Left lung (tissue), 10 donors: Measurements from ENCODE around the gene MORC4. TPM values are rescaled to one million over a fixed set of nuclear protein-coding genes. Genes with fewer than 3 reads are reported as not detected.

Experiments
- ATAC-seq: fragments of 200-7000 bp; cut with Tn5 transposase; one replicate; pipeline ENCODE4 v1.9.1; 2020; ENCODE audit warnings: moderate library complexity
- DNase-seq, 4 donors: peaks; one replicate each; pipeline ENCODE4 v3.0.0-alpha.2; 2013 to 2020
- H3K27ac ChIP-seq, 2 donors: fragments of 200-600 bp; sonication (generic) in 1 of 2; one replicate each; pipeline versions ENCODE4 v1.5.0 to v1.8.0; 2020 to 2021
- H3K27me3 ChIP-seq, 2 donors: fragments of 200-600 bp; sonication (generic) in 1 of 2; one replicate each; pipeline versions ENCODE4 v1.5.0 to v1.8.0; 2020 to 2021
- H3K36me3 ChIP-seq, 2 donors: fragments of 200-600 bp; sonication (generic) in 1 of 2; one replicate each; pipeline versions ENCODE4 v1.5.0 to v1.8.0; 2020 to 2021
- H3K4me1 ChIP-seq, 2 donors: fragments of 200-600 bp; one replicate each; pipeline ENCODE4 v1.8.0; 2021
- H3K4me3 ChIP-seq, 2 donors: fragments of 200-600 bp; sonication (generic) in 1 of 2; one replicate each; pipeline versions ENCODE4 v1.5.0 to v1.8.0; 2020 to 2021; ENCODE audit warnings: mild to moderate bottlenecking in 1 of 2
- H3K9me3 ChIP-seq, 2 donors: fragments of 200-600 bp; sonication (generic) in 1 of 2; one replicate each; pipeline versions ENCODE4 v1.5.0 to v1.8.0; 2020 to 2021
- CTCF ChIP-seq, 2 donors: fragments of 200-600 bp; sonication (generic) in 1 of 2; IDR thresholded peaks; one replicate each; pipeline versions ENCODE4 v1.5.0 to v1.8.0; 2021; ENCODE audit warnings: antibody characterized with exemption in 2 of 2
- intact Hi-C, 2 donors: fragments of 100-400 bp; cut with DNase I; formaldehyde crosslinking; loops; one replicate each; pipeline versions ENCODE4 v1.11.2 to v1.14.2; 2022
- polyA plus RNA-seq, 6 donors: library from polyadenylated mRNA; unstranded; fragments of 120-200 nt; gene quantifications; one replicate each; pipeline ENCODE4 v1.2.1, GENCODE V29; 2013; ENCODE audit not compliant: insufficient read length in 6 of 6
- total RNA-seq, 2 donors: library from RNA; stranded (reverse); fragmentation: NEBNext Ultra II Directional; extraction: Animal tissue kit (Norgen Biotek cat#: 25700); gene quantifications; one replicate each; pipeline ENCODE4 v1.2.1, GENCODE V29; 2021
- donor health status: DM: no; HTN: yes; CAD: no.
- donor health status: DM: no; HTN: no; CAD: no.

MORC4 gene
- total and polyA plus RNA-seq, 8 donors = 12.8 to 45.5 (median 36.6) TPM

GRCh38 chrX:106955004-106955772 is 44.8 kb downstream of the MORC4 start:
- no peaks in the 10 kb centered on the region for H3K9me3 ChIP-seq
- intact Hi-C loops = loop anchor here in 1 of 2 donors (10.0 kb wide), 1 partner anchor 60 kb away; no protein-coding TSS in a partner anchor
- ATAC-seq (no peak), DNase-seq (no peak)
- H3K27me3 ChIP-seq = no peaks in the 10 kb centered on the region
- H3K27ac ChIP-seq = no peak overlapping the region
- H3K4me3 ChIP-seq = no peak overlapping the region
- no peak for TF ChIP-seq CTCF (IDR thresholded peaks at IDR 0.05)
- H3K4me1 ChIP-seq = no peaks in the 10 kb centered on the region
- no peaks in the 10 kb centered on the region for H3K36me3 ChIP-seq

- no peak for TF ChIP-seq CTCF (IDR thresholded peaks at IDR 0.05)
- Histone ChIP-seq H3K27ac (no peak overlapping the region), H3K4me1 (no peaks in the 10 kb centered on the region), H3K9me3 (no peaks in the 10 kb centered on the region), H3K27me3 (peaks cover 0 to 3% of the 10 kb centered on the region in 2 donors), H3K36me3 (no peaks in the 10 kb centered on the region), H3K4me3 (no peak overlapping the region)
- ATAC-seq (no peak), DNase-seq (no peak)
- intact Hi-C loops = loop anchor here in 1 of 2 donors (10.0 kb wide), 1 partner anchor 59 kb away; no protein-coding TSS in a partner anchor
These were observed 46.0 kb downstream of the MORC4 start for GRCh38 chrX:106954041-106954440.

- Histone ChIP-seq H3K9me3 (no peaks in the 10 kb centered on the region), H3K27ac (no peak overlapping the region), H3K36me3 (no peaks in the 10 kb centered on the region), H3K4me1 (no peaks in the 10 kb centered on the region), H3K4me3 (no peak overlapping the region), H3K27me3 (peaks cover 0 to 12% of the 10 kb centered on the region in 2 donors)
- intact Hi-C loops = loop anchor here in 1 of 2 donors (10.0 kb wide), 1 partner anchor 58 kb away; no protein-coding TSS in a partner anchor
- ATAC-seq = peak; percentile 48
- no peak for TF ChIP-seq CTCF (IDR thresholded peaks at IDR 0.05)
- DNase-seq = no peak
These were observed 47.0 kb downstream of the MORC4 start for GRCh38 chrX:106952988-106953387.

- H3K36me3 ChIP-seq = no peaks in the 10 kb centered on the region
- ATAC-seq = no peak
- H3K4me3 ChIP-seq = no peak overlapping the region
- no peaks in the 10 kb centered on the region for H3K9me3 ChIP-seq
- H3K27ac ChIP-seq = no peak overlapping the region
- H3K27me3 ChIP-seq = peaks cover 0 to 14% of the 10 kb centered on the region in 2 donors
- intact Hi-C loops = loop anchor here in 1 of 2 donors (10.0 kb wide), 1 partner anchor 58 kb away; no protein-coding TSS in a partner anchor
- no peak for DNase-seq
- H3K4me1 ChIP-seq = no peaks in the 10 kb centered on the region
- no peak for TF ChIP-seq CTCF (IDR thresholded peaks at IDR 0.05)
These were observed 47.5 kb downstream of the MORC4 start for GRCh38 chrX:106952538-106952937.

- no peak overlapping the region for H3K4me3 ChIP-seq
- no peak overlapping the region for H3K27ac ChIP-seq
- no peaks in the 10 kb centered on the region for H3K4me1 ChIP-seq
- H3K36me3 ChIP-seq = no peaks in the 10 kb centered on the region
- H3K27me3 ChIP-seq = peaks cover 0 to 14% of the 10 kb centered on the region in 2 donors
- H3K9me3 ChIP-seq = no peaks in the 10 kb centered on the region
- ATAC-seq (no peak), DNase-seq (no peak)
- intact Hi-C loops = loop anchor here in 1 of 2 donors (10.0 kb wide), 1 partner anchor 57 kb away; no protein-coding TSS in a partner anchor
- no peak for TF ChIP-seq CTCF (IDR thresholded peaks at IDR 0.05)
These were observed 47.9 kb downstream of the MORC4 start for GRCh38 chrX:106952089-106952488.
